ENCODE measurements around the gene ZNF688.
A peak's percentile ranks its signal among the peaks of the same experiment; 100 is the strongest.

Gene ZNF688

DNA sequence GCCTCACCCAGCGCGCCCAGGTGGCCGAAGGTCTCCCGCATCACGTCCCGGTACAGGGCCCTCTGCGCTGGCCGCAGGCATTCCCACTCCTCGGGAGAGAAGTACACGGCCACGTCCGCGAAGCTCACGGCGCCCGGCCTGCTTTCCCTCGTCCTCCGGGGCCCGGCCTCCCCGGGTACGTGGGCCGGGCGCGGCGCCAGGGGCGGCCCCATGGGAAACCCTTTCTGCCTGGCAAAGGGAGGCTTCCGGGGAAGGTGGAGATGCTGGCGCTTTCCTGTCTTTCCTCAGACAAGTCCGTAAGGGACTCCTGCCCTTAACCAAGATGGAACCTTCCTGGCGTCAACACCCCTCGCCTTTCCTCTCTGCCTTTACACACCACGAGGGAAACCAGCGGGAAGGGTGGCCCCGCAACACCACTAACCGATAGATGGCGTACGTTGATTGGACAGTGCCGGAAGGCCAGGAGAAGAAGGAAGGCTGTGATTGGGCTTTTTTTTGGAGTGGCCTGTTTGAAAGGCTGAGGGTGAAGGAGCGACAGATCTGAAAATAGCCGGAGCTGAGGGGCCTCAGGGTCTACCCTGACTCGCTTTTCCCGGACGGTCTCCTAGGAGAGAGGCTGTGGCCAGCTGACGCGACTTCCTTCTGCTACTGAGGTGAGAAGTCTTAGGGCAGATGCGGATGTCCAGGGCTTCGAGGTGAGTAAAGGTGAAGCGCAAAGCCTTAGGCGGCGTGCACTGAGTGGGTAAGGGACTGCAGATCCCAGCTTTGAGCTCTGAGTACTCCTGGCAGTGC lies 14.1 kb upstream of the ZNF688 start, which contains the start of gene ZNF785:
Gene ZNF785 (minus strand): TSS at position 298 of the 792 bp plus-strand sequence. CDS start 86 bp downstream, at position 212.
- DNase-seq (ENCODE audit: low read depth), result peak; percentile 99

DNA sequence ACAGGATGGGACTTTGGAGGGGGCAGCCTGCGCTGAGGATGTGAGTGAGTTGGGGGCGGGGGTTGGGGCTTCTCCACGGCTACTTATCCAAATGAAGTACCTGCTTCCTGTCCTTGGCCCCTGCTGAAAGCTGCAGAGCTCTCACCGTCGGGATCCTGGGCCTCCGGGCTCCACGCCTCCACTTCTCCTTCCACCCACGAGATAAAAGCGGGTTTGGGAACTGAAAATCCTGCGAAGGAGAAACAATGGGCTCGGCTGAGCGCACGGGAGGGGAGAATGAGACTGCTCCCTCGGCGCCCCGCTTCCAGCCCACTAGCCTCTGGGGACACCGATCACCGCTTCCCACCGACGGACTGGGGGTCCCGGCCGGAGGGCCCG lies 13.5 kb upstream of the ZNF688 start:
- no peak for DNase-seq (ENCODE audit: low read depth)

GRCh38 chr16:30582611-30583340 lies 11.3 kb upstream of the ZNF688 start:
- DNase-seq (ENCODE audit: low read depth), result no peak

DNA sequence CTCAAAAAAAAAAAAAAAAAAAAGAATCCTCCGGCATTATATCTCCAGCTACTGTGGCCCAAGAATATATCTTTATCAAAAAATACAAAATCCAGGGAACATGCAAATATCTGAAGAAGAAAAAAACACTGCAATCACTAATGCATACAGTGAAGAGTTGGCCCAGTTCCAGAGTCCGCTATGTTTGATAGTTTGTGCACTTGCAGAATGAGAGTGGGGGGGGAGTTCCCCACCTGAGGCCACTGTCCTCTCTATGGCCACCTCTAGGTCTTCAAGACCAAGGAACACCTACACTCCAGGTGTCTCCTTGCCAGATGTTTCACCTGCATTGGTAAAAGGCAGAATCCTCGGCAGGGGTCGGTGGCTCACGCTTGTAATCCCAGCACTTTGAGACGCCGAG lies 9.9 kb upstream of the ZNF688 start:
- no peak for DNase-seq (ENCODE audit: low read depth)

DNA sequence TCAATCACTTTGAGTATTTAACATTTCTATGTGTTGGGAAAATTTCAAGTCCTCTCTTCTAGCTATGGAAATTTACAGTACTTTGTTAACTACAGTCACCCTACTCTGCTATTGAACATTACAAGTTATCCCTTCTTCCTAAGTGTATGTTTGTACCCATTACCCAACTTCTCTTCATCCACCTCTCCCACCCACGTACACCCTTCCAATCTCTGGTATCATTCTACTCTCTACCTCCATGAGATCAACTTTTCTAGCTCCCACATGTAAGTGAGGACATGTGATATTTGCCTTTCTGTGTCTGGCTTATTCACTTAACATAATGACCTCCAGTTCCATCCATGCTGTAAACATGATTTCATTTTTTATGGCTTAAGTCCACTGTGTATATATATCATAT lies 3.2 kb upstream of the ZNF688 start:
- DNase-seq (ENCODE audit: low read depth), result no peak

GRCh38 chr16:30570636-30571444 lies 674 bp downstream of the ZNF688 start:
- DNase-seq (ENCODE audit: low read depth), result peak; percentile 6

DNA sequence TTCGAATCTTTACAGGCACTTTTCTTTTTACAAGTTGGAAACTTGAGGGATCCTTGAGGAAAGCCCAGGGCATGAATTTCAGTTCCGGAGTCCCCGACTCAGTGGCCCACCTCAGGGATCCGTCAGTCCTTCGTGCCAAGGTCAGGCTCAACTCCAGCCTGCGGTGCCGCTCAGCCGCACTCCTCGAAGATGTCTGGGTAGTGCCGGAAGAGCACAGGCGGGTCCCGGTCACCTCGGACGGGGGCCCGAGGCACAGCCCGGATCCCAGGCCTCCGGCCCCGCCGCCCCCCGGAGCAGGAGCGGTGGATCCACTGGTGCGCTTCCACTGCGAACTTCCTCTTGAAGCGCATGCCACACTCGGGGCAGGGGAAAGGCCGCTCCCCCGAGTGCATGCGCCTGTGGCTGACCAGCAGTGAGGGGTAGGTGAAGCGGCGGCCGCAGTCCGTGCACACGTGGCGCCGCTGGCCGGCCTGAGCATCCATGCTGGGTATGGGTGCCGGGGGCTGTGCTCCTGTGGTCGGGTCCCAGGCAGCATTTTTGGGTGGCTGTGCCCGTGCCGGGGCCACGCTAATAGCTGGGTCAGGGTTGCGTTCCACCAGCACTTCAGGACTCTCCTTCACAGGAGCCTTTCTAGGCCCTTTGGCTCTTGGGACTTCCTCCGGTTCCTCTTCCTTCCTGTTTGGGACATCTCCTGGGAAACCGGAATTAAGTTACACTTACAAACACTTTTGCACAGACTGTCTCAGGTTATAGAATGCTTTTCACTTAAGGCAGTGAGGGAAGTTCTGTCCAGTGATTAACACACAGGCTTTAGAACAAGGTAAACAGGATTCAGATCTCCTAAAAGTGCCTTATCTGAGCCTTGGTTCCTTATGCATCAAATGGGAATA lies 1.5 kb downstream of the ZNF688 start:
- no peak for DNase-seq (ENCODE audit: low read depth)

- no peak for DNase-seq (ENCODE audit: low read depth)
Observed at GRCh38 chr16:30569281-30569680, 2.2 kb downstream of the ZNF688 start.

GRCh38 chr16:30567991-30568638 lies 3.4 kb downstream of the ZNF688 start:
- peak; percentile 82 for DNase-seq (ENCODE audit: low read depth)

DNA sequence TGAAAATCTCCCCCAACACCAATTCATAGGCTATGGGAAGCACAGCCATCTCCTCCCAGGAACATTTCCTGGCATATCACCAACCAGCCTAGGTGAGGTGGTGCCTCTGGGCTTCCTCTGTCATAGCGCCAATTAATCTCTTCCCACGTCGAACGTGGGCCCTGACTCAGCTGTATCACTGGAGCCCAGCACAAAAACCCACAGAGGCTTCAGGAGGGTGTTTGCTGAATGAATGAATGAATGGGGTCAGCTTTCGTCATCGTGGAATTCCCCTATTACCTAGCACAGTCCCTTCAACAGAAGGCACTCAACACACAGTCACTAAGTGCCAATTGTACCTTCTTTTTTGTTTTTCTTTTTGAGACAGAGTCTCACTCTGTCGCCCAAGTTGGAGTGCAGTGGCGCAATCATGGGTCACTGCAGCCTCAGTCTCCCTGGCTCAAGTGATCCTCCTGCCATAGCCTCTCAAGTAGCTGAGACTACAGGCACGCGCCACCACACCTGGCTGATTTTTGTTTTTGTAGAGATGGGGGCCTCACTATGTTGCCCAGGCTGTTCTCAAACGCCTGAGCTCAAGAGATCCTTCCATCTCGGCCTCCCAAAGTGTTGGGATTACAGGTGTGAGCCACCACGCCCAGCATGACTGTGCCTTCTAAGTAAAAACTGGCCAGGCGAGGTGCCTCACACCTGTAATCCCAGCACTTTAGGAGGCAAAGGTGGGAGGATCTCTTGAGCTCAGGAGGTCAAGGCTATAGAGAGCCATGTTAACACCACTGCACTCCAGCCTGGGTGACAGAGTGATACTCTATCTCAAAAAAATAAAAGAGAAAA lies 4.1 kb downstream of the ZNF688 start:
- no peak for DNase-seq (ENCODE audit: low read depth)

DNA sequence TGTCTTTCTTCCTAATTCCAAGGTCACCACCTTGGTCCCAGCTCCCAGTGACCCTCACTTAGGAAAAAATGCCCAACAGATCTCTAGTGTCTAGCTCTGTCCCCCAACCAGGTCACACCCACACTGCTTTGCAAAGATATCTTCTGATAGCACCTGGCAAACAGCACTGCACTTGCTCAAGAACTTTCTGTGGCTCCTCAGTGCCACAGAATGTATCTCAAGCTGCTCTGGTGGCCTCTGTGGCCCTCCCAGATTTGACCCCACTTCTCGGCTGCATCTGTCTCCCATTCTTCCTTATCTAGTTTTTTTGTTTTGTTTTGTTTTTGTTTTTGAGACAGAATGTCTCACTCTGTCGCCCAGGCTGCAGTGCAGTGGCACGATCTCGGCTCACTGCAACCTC lies 5.0 kb downstream of the ZNF688 start:
- no peak for DNase-seq (ENCODE audit: low read depth)

- no peak for DNase-seq (ENCODE audit: low read depth)
Observed at GRCh38 chr16:30565984-30566383, 5.5 kb downstream of the ZNF688 start.

DNA sequence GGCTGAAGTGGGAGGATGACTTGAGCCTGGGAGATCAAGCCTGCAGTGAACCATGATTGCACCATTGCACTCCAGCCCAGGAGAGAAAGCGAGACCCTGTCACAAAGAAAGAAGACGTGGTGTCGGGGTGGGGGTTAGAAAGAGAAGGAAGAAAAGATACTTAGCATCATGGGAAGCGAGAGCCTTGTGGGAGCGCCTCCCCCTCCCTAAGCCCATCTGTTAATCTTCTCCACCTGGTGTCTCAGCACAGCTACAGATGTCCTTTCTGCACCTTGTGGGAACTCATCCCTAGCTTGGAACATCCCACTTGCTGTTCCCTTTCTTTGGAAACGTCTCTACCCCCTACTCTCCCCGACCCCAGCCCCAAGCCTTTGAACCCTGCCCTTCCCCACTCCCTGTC lies 6.0 kb downstream of the ZNF688 start:
- DNase-seq (ENCODE audit: low read depth), result no peak

DNA sequence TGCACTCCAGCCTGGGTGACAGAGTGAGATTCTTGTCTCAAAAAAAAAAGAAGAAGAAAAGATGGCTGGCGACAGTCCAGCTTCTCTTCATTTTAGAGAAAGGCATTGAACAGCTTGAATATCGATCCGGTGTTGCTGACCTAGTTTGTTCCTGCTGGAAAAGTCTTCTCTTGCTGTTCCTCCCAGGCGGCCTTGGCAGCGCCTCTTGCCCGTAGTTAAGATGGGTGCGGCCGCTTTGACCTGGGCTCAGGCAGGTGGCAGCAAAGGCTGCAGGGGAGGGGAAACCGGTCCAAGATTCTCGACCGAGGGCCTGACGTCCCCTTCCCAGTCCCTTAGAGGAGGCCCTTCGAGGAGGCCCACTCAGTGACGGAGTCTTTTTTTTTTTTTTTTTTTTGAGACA lies 9.5 kb downstream of the ZNF688 start:
- no peak for DNase-seq (ENCODE audit: low read depth)

- no peak for DNase-seq (ENCODE audit: low read depth)
Observed at GRCh38 chr16:30561089-30561816, 10.3 kb downstream of the ZNF688 start.

DNA sequence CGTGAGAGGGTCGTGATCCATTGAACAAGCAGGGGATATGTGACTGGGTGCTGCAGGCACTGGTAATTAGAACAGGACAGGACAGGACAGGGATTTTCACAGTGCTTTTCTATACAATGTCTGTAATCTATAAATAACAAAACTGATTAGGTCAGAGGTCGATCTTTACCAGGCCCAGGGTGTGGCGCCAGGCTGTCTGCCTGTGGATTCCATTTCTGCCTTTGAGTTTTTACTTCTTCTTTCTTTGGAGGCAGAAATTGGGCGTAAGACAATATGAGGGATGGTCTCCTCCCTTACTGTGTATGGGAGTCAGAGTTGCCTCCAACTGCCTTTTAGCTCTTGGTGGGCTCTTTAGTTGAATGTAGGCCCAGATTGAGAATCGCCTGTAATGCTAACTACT lies 11.8 kb downstream of the ZNF688 start:
- no peak for DNase-seq (ENCODE audit: low read depth)

DNA sequence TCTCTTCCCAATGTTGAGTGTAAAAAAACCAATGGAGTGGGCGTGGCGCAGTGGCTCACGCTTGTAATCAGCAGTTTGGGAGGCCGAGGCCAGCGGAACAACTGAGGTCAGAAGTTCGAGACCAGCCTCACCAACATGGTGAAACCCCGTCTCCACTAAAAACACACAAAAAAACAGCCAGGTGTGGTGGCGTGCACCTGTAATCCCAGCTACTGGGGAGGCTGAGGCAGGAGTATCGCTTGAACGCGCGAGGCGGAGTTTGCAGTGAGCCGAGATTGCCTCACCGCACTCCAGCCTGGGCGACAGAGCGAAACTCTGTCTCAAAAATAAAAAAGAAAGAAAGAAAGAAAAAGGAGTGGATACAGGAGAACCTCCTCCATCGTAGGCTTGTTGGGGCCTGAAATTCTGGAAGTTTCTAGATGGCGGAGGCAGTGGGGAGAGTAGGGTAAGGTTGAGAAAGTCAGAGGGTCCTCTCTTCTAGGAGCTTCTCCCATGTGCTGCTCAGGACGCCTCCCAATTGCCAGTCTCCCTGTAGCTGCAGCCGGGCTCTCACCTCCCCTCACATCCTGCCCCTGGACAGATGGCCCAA lies 12.6 kb downstream of the ZNF688 start:
- DNase-seq (ENCODE audit: low read depth), result no peak

- DNase-seq (ENCODE audit: low read depth), result peak; percentile 98
Observed at GRCh38 chr16:30557957-30558788, 13.3 kb downstream of the ZNF688 start, which contains the start of gene ZNF764. ZNF764 (minus strand) TSS chr16:30558374; CDS start chr16:30558182, 192 bp downstream.
